Loucy (cell line): ENCODE data around the gene EIF2D.

Experiments
- H2AFZ ChIP-seq: fragments of 200-600 bp; sonication (generic); 2 replicates; pipeline ENCODE4 v1.6.0; 2016; ENCODE audit warnings: antibody characterized with exemption, mild to moderate bottlenecking, low read length, moderate library complexity
- H3F3A ChIP-seq: fragments of 200-600 bp; 2 replicates; pipeline ENCODE4 v1.6.0; 2016; ENCODE audit warnings: antibody characterized with exemption, low read depth, mild to moderate bottlenecking
- H3K27me3 ChIP-seq: fragments of 200-600 bp; sonication (generic); 2 replicates; pipeline ENCODE4 v1.6.1; 2014; ENCODE audit warnings: low read length, mild to moderate bottlenecking; ENCODE audit not compliant: insufficient read depth, poor library complexity, severe bottlenecking
- H3K36me3 ChIP-seq: fragments of 200-600 bp; sonication (generic); 2 replicates; pipeline ENCODE4 v1.6.1; 2016; ENCODE audit warnings: low read length; ENCODE audit not compliant: insufficient read depth
- H3K4me1 ChIP-seq: fragments of 200-600 bp; sonication (generic); 2 replicates; pipeline ENCODE4 v1.5.1; 2014; ENCODE audit warnings: low read length, mild to moderate bottlenecking; ENCODE audit not compliant: insufficient read depth, poor library complexity, severe bottlenecking
- H3K4me2 ChIP-seq: fragments of 200-600 bp; sonication (generic); 2 replicates; pipeline ENCODE4 v1.6.0; 2014; ENCODE audit warnings: antibody characterized with exemption, low read length, low read depth, mild to moderate bottlenecking; ENCODE audit not compliant: poor library complexity, severe bottlenecking
- H3K4me3 ChIP-seq: fragments of 200-600 bp; sonication (generic); 2 replicates; pipeline ENCODE4 v1.5.1; 2014; ENCODE audit warnings: low read length, mild to moderate bottlenecking, mixed read lengths; ENCODE audit not compliant: poor library complexity, severe bottlenecking
- H3K79me2 ChIP-seq: fragments of 200-600 bp; sonication (generic); 2 replicates; pipeline ENCODE4 v1.6.1; 2014; ENCODE audit warnings: low read length; ENCODE audit not compliant: insufficient read depth
- H3K9ac ChIP-seq: fragments of 200-600 bp; sonication (generic); 2 replicates; pipeline ENCODE4 v1.6.0; 2014; ENCODE audit warnings: mild to moderate bottlenecking, low read depth, low read length, moderate library complexity; ENCODE audit not compliant: poor library complexity, severe bottlenecking
- H3K9me2 ChIP-seq: fragments of 200-600 bp; sonication (generic); replicated peaks from 2 replicates; pipeline ENCODE4 v1.6.1; 2016; ENCODE audit warnings: low read depth, low read length, mixed read lengths
- H3K9me3 ChIP-seq: fragments of 200-600 bp; sonication (generic); 2 replicates; pipeline ENCODE4 v1.6.1; 2014; ENCODE audit warnings: mild to moderate bottlenecking, antibody characterized with exemption, low read length, low read depth; ENCODE audit not compliant: insufficient read depth
- H4K20me1 ChIP-seq: fragments of 200-600 bp; sonication (generic); 2 replicates; pipeline ENCODE4 v1.6.0; 2014; ENCODE audit warnings: antibody characterized with exemption, low read length, mild to moderate bottlenecking; ENCODE audit not compliant: insufficient read depth, poor library complexity, severe bottlenecking
- CTCF ChIP-seq: fragments of 200-600 bp; sonication (generic); conservative IDR thresholded peaks from 2 replicates; pipeline ENCODE4 v1.5.1; 2014; ENCODE audit warnings: mild to moderate bottlenecking, antibody characterized with exemption, low read length
- EZH2phosphoT487 ChIP-seq: fragments of 200-600 bp; IDR thresholded peaks from 2 replicates; pipeline ENCODE4 v1.6.1; 2018; ENCODE audit warnings: antibody characterized with exemption, mild to moderate bottlenecking, moderate library complexity, borderline replicate concordance

Gene EIF2D

GRCh38 chr1:206658981-206659273 lies 46.7 kb upstream of the EIF2D start:
- no peaks in the 10 kb centered on the region for H3K27me3 ChIP-seq
- peak overlapping the region; percentile 61 for H3K4me3 ChIP-seq
- peaks cover 4% of the 10 kb centered on the region; the same call in 1 of the 2 replicates for H3F3A ChIP-seq
- H3K9ac ChIP-seq = peak overlapping the region; percentile 63
- peak overlapping the region; percentile 69 for H3K4me2 ChIP-seq
- H3K9me2 ChIP-seq = no peaks in the 10 kb centered on the region
- TF ChIP-seq CTCF = no peak
- no peak for TF ChIP-seq EZH2phosphoT487
- no peaks in the 10 kb centered on the region for H3K79me2 ChIP-seq
- H3K9me3 ChIP-seq = no peaks in the 10 kb centered on the region
- no peaks in the 10 kb centered on the region for H4K20me1 ChIP-seq
- no peaks in the 10 kb centered on the region for H3K36me3 ChIP-seq
- peaks cover 39% of the 10 kb centered on the region for H3K4me1 ChIP-seq
- 0 out of 2 replicates have a peak overlapping the region, but pooled peaks have one; percentile 9 for H2AFZ ChIP-seq

- peak overlapping the region; percentile 63 for H3K9ac ChIP-seq
- peak overlapping the region; percentile 61 for H3K4me3 ChIP-seq
- no peaks in the 10 kb centered on the region for H3K9me3 ChIP-seq
- H3K27me3 ChIP-seq = no peaks in the 10 kb centered on the region
- peaks cover 4% of the 10 kb centered on the region; the same call in 1 of the 2 replicates for H3F3A ChIP-seq
- peaks cover 34% of the 10 kb centered on the region for H3K4me1 ChIP-seq
- no peak for TF ChIP-seq EZH2phosphoT487
- peak; percentile 97 for TF ChIP-seq CTCF
- H3K79me2 ChIP-seq = no peaks in the 10 kb centered on the region
- H4K20me1 ChIP-seq = no peaks in the 10 kb centered on the region
- peak overlapping the region; percentile 57; the same call in 1 of the 2 replicates for H2AFZ ChIP-seq
- peak overlapping the region; percentile 69 for H3K4me2 ChIP-seq
- no peaks in the 10 kb centered on the region for H3K9me2 ChIP-seq
- H3K36me3 ChIP-seq = no peaks in the 10 kb centered on the region
Observed at GRCh38 chr1:206658264-206658980, 46.2 kb upstream of the EIF2D start.

GRCh38 chr1:206657751-206658150 lies 45.5 kb upstream of the EIF2D start:
- Histone ChIP-seq H3K4me3 (peak overlapping the region; percentile 61), H3K79me2 (no peaks in the 10 kb centered on the region), H2AFZ (peak overlapping the region; percentile 57; the same call in 1 of the 2 replicates), H3K9me3 (no peaks in the 10 kb centered on the region), H3K4me2 (peak overlapping the region; percentile 69), H3K4me1 (peaks cover 30% of the 10 kb centered on the region), H4K20me1 (no peaks in the 10 kb centered on the region), H3K27me3 (no peaks in the 10 kb centered on the region), H3K36me3 (no peaks in the 10 kb centered on the region), H3K9ac (peak overlapping the region; percentile 63), H3K9me2 (no peaks in the 10 kb centered on the region), H3F3A (peaks cover 4% of the 10 kb centered on the region; the same call in 1 of the 2 replicates)
- TF ChIP-seq CTCF = no peak
- TF ChIP-seq EZH2phosphoT487 = no peak
